Epithelial cell of proximal tubule (primary cell): ENCODE data around the gene PPT1. TPM values are rescaled to one million over a fixed set of nuclear protein-coding genes. Genes with fewer than 3 reads are reported as not detected.
A peak's percentile ranks its signal among the peaks of the same experiment; 100 is the strongest.

Experiments
- DNase-seq: peaks from one replicate; pipeline ENCODE4 v3.0.0-alpha.2; 2011; ENCODE audit warnings: low read depth
- H3K4me3 ChIP-seq: 2 replicates; pipeline ENCODE4 v1.5.1; 2011; ENCODE audit warnings: low read depth, mild to moderate bottlenecking, low read length
- CTCF ChIP-seq: conservative IDR thresholded peaks from 2 replicates; pipeline ENCODE4 v1.5.1; 2012; ENCODE audit warnings: low read depth, mild to moderate bottlenecking, low read length
- total RNA-seq: library from RNA; depleted of rRNA; stranded (reverse); fragments of >200 nt; gene quantifications from 2 replicates; pipeline ENCODE4 v1.2.3, GENCODE V29; 2015

PPT1 gene
- total RNA-seq, 1 donor from 2014 or later, result 29.6 TPM

- DNase-seq, result no peak
- TF ChIP-seq CTCF, result no peak
- H3K4me3 ChIP-seq, result no peak overlapping the region
Observed at GRCh38 chr1:40045766-40046165, 51.3 kb downstream of the PPT1 start.

- TF ChIP-seq CTCF, result no peak
- H3K4me3 ChIP-seq, result no peak overlapping the region
- no peak for DNase-seq
Observed at GRCh38 chr1:40045182-40045581, 51.9 kb downstream of the PPT1 start.

- no peak for DNase-seq
- H3K4me3 ChIP-seq, result no peak overlapping the region
- no peak for TF ChIP-seq CTCF
Observed at GRCh38 chr1:40044110-40044509, 52.9 kb downstream of the PPT1 start.

- no peak for DNase-seq
- H3K4me3 ChIP-seq, result peak overlapping the region; percentile 93
- no peak for TF ChIP-seq CTCF
Observed at GRCh38 chr1:40042341-40042740, 54.7 kb downstream of the PPT1 start.

GRCh38 chr1:40041466-40041838 lies 55.6 kb downstream of the PPT1 start:
- H3K4me3 ChIP-seq, result peak overlapping the region; percentile 93
- DNase-seq, result no peak
- TF ChIP-seq CTCF, result no peak

- DNase-seq, result peak; percentile 60
- H3K4me3 ChIP-seq, result peak within 1 kb of the TSS; percentile 93
- no peak for TF ChIP-seq CTCF
Observed at GRCh38 chr1:40040511-40041465, 56.3 kb downstream of the PPT1 start, which contains the start of gene CAP1. Gene CAP1 (plus strand): TSS chr1:40040729. CDS start chr1:40059347, 18,618 bp downstream.
